Occipital lobe (tissue), 2 donors: ENCODE measurements around the gene DLGAP4. TPM values are rescaled to one million over a fixed set of nuclear protein-coding genes. Genes with fewer than 3 reads are reported as not detected.
"Not testable (repeated sequence)": the region's sequence is repeated elsewhere in the genome, so short reads cannot be mapped to it uniquely, and the experiment has no call there.

Experiments used
- DNase-seq: peaks from one replicate; lab custom pipeline; 2025; lab: John Stamatoyannopoulos, UW
- total RNA-seq: library from RNA; depleted of rRNA; stranded (reverse); fragments of >200 nt; gene quantifications from one replicate; pipeline ENCODE4 v1.2.3, GENCODE V29; 2014

DLGAP4 gene
- total RNA-seq, 1 donor from 2014 or later = 29.9 TPM

GRCh38 chr20:36493051-36493800, 187.1 kb downstream of the DLGAP4 start:
- no peak for DNase-seq

- DNase-seq = peak; percentile 30
Observed at GRCh38 chr20:36493801-36494114, 187.6 kb downstream of the DLGAP4 start.

- no peak for DNase-seq
Observed at GRCh38 chr20:36496707-36497669, 190.8 kb downstream of the DLGAP4 start.

GRCh38 chr20:36497856-36498255, 191.7 kb downstream of the DLGAP4 start:
- DNase-seq = no peak

GRCh38 chr20:36498386-36499179, 192.4 kb downstream of the DLGAP4 start:
- DNase-seq = no peak

GRCh38 chr20:36499211-36499610, 193.1 kb downstream of the DLGAP4 start:
- DNase-seq = no peak

- DNase-seq = no peak
Observed at GRCh38 chr20:36499723-36500501, 193.8 kb downstream of the DLGAP4 start.

- DNase-seq = no peak
Observed at GRCh38 chr20:36501367-36502006, 195.3 kb downstream of the DLGAP4 start.

GRCh38 chr20:36504295-36504694, 198.2 kb downstream of the DLGAP4 start:
- no peak for DNase-seq

- no peak for DNase-seq
Observed at GRCh38 chr20:36506253-36506652, 200.1 kb downstream of the DLGAP4 start.

GRCh38 chr20:36507746-36508145, 201.6 kb downstream of the DLGAP4 start:
- no peak for DNase-seq

- no peak for DNase-seq
Observed at GRCh38 chr20:36519012-36519719, 213.0 kb downstream of the DLGAP4 start.

GRCh38 chr20:36519944-36520343, 213.8 kb downstream of the DLGAP4 start:
- DNase-seq = no peak

- DNase-seq = no peak
Observed at GRCh38 chr20:36521526-36521925, 215.4 kb downstream of the DLGAP4 start.

- DNase-seq = not testable (repeated sequence)
Observed at GRCh38 chr20:36522412-36522811, 216.3 kb downstream of the DLGAP4 start.

- DNase-seq = no peak
Observed at GRCh38 chr20:36523341-36523740, 217.2 kb downstream of the DLGAP4 start.

GRCh38 chr20:36525620-36526365, 219.7 kb downstream of the DLGAP4 start:
- DNase-seq = no peak

GRCh38 chr20:36526521-36527011, 220.4 kb downstream of the DLGAP4 start:
- DNase-seq = peak; percentile 59
